Mucosa of descending colon (tissue), 3 donors: ENCODE measurements around the gene KIF27. TPM values are rescaled to one million over a fixed set of nuclear protein-coding genes. Genes with fewer than 3 reads are reported as not detected.
"Not testable (repeated sequence)": the region's sequence is repeated elsewhere in the genome, so short reads cannot be mapped to it uniquely, and the experiment has no call there.

ENCODE experiments used
- ATAC-seq: fragments of 200-7000 bp; cut with Tn5 transposase; one replicate; pipeline ENCODE4 v1.9.1; 2020; ENCODE audit warnings: mild to moderate bottlenecking, moderate library complexity
- DNase-seq, 3 donors: peaks; one replicate each; pipeline ENCODE4 v3.0.0-alpha.2; 2020
- H3K36me3 ChIP-seq: fragments of 200-600 bp; one replicate; pipeline ENCODE4 v1.8.0; 2021; ENCODE audit warnings: low read depth, mild to moderate bottlenecking
- H3K4me1 ChIP-seq: fragments of 200-600 bp; one replicate; pipeline ENCODE4 v1.8.0; 2021; ENCODE audit warnings: low read depth, mild to moderate bottlenecking
- H3K4me3 ChIP-seq: fragments of 200-600 bp; one replicate; pipeline ENCODE4 v1.8.0; 2021; ENCODE audit warnings: mild to moderate bottlenecking
- H3K9me3 ChIP-seq: fragments of 200-600 bp; one replicate; pipeline ENCODE4 v1.8.0; 2021; ENCODE audit warnings: mild to moderate bottlenecking
- intact Hi-C, 2 donors: fragments of 100-400 bp; cut with DNase I in 1 of 2; cut with micrococcal nuclease in 1 of 2; formaldehyde crosslinking; loops; one replicate each; pipeline versions ENCODE4 v1.11.0 to v1.11.1; 2022; cut with DNase I, micrococcal nuclease
- total RNA-seq, 3 donors: library from RNA; stranded (reverse); fragmentation: NEBNext Ultra II Directional in 2 of 3; extraction: Animal tissue kit (Norgen Biotek cat#: 25700) in 2 of 3; gene quantifications; one replicate each; pipeline versions ENCODE4 v1.2.1 to v1.2.4, GENCODE V29; 2021 to 2023
- TF ChIP-seq, protein P1 (sequence below): fragments of 200-600 bp; IDR thresholded peaks from one replicate; pipeline ENCODE4 v1.8.0; 2022; ENCODE audit warnings: antibody characterized with exemption, mild to moderate bottlenecking
- donor health status: DM: no; HTN: no; CAD: no; lungs with moderate emphysema.
- donor health status: DM: no; HTN: no; CAD: no.
- donor health status: DM: no; HTN: yes; CAD: no.

KIF27 gene
- total RNA-seq, 3 donors from 2014 or later = 3.9 to 8.2 (median 4.7) TPM

DNA sequence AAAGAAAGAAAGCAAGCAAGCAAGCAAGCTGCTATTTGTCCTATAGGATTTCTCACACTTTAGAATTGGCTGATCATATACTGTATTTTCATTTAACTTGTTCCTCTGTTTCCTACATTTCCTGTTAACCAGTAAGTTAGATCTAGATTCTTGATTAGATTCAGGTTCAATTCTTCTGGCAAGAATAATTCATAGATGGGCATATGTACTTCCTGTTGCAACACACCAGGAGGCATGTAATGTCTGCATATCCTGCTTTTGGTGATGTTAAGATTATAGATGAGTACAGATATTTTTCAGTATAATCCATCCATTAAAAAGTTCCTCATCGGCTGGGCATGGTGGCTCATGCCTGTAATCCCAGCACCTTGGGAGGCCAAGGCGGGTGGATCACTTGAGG is 10.8 kb upstream of the KIF27 start:
- Histone ChIP-seq H3K4me3 (no peak overlapping the region), H3K4me1 (no peaks in the 10 kb centered on the region), H3K36me3 (no peaks in the 10 kb centered on the region), H3K9me3 (no peaks in the 10 kb centered on the region)
- no peak for DNase-seq
- intact Hi-C loops = loop anchor here in 1 of 2 donors (10.0 kb wide), 1 partner anchor 243 kb away; no protein-coding TSS in a partner anchor
- TF ChIP-seq, protein P1, sequence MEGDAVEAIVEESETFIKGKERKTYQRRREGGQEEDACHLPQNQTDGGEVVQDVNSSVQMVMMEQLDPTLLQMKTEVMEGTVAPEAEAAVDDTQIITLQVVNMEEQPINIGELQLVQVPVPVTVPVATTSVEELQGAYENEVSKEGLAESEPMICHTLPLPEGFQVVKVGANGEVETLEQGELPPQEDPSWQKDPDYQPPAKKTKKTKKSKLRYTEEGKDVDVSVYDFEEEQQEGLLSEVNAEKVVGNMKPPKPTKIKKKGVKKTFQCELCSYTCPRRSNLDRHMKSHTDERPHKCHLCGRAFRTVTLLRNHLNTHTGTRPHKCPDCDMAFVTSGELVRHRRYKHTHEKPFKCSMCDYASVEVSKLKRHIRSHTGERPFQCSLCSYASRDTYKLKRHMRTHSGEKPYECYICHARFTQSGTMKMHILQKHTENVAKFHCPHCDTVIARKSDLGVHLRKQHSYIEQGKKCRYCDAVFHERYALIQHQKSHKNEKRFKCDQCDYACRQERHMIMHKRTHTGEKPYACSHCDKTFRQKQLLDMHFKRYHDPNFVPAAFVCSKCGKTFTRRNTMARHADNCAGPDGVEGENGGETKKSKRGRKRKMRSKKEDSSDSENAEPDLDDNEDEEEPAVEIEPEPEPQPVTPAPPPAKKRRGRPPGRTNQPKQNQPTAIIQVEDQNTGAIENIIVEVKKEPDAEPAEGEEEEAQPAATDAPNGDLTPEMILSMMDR = no peak
- ATAC-seq = no peak

- Histone ChIP-seq H3K9me3 (no peaks in the 10 kb centered on the region), H3K4me1 (no peaks in the 10 kb centered on the region), H3K36me3 (no peaks in the 10 kb centered on the region), H3K4me3 (no peak overlapping the region)
- ATAC-seq (no peak), DNase-seq (no peak)
- TF ChIP-seq, protein P1 = no peak
- intact Hi-C loops = loop anchor here in 1 of 2 donors (10.0 kb wide), 1 partner anchor 244 kb away; no protein-coding TSS in a partner anchor
Observed at GRCh38 chr9:83930881-83931280, 9.6 kb upstream of the KIF27 start.

DNA sequence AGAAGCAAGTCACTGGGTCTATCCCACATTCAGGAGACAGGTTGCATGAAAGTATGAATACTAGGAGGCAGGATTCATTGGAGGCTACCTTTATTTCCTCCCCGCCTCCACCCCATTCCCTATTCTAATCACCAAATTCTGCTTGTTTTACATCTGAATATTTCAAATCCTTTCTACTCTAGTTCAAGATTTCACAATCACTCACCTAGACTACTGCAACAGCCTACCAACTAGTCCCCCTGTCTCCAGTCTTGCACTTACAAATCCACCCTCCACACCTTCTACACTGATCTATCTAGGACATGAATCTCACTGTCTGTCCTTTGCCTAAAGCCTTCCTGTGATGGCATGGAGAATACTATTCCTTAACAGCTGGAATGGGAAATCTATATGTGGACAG is 6.4 kb upstream of the KIF27 start:
- DNase-seq (no peak), ATAC-seq (no peak)
- Histone ChIP-seq H3K9me3 (no peaks in the 10 kb centered on the region), H3K36me3 (no peaks in the 10 kb centered on the region), H3K4me1 (no peaks in the 10 kb centered on the region), H3K4me3 (no peak overlapping the region)
- intact Hi-C loops = no loop called here
- TF ChIP-seq, protein P1 = no peak

DNA sequence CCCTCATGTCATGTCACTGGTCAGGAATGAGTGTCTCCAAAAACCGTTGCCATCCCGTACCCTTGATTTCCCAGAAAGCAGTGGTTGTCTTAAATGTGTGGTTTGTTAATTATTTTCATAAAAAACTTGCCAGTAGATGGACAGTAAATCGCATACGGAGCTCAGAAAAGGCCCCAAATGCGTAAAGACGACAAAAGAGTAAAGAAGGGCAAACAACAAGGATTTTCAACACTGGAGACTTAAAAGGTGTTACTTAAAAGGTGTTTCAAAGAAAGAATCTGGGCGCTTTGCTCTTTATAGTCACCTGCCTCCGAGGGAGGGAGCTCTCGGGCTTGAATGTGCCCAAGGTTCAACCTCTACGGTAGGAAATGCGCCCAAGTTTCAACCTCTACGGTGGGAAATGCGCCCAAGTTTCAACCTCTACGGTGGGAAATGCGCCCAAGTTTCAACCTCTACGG is 734 bp downstream of the KIF27 start:
- DNase-seq (peak in 1 of 3 donors; percentile 81), ATAC-seq (peak; percentile 72)
- Histone ChIP-seq H3K36me3 (no peaks in the 10 kb centered on the region), H3K9me3 (no peaks in the 10 kb centered on the region), H3K4me1 (peaks cover 7% of the 10 kb centered on the region), H3K4me3 (peak overlapping the region; percentile 60)
- intact Hi-C loops = no loop called here
- TF ChIP-seq, protein P1 = no peak

DNA sequence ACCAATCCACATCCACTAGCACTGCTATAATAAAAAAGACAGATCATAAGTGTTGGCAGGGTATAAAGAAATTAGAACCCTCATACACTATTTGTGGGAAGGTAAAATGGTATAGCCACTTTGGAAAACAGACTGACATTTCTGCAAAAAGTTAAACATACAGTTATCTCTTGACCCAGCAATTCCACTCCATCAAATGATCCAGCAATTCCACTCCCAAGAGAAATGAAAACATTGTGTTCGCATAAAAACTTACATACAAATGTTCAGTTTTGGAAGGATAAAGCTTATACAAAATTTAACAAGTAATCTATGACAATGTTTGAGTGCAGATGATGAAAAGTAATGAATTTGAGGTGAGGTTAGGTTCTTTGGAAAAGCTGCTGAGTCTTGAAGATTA is 2.1 kb downstream of the KIF27 start:
- H3K9me3 ChIP-seq = no peaks in the 10 kb centered on the region
- TF ChIP-seq, protein P1 = no peak
- H3K4me1 ChIP-seq = peaks cover 7% of the 10 kb centered on the region
- no peak overlapping the region for H3K4me3 ChIP-seq
- no peak for ATAC-seq
- no peaks in the 10 kb centered on the region for H3K36me3 ChIP-seq
- intact Hi-C loops = no loop called here
- DNase-seq = no peak

- DNase-seq (peak in 1 of 3 donors; percentile 37), ATAC-seq (peak; percentile 70)
- intact Hi-C loops, H3K9me3 ChIP-seq, H3K36me3 ChIP-seq, H3K4me3 ChIP-seq, H3K4me1 ChIP-seq: not testable (repeated sequence)
Observed at GRCh38 chr9:83912194-83912593, 9.0 kb downstream of the KIF27 start.
